Lung (tissue), 12 donors: ENCODE measurements around the gene L2HGDH. TPM values are rescaled to one million over a fixed set of nuclear protein-coding genes. Genes with fewer than 3 reads are reported as not detected.

Experiments
- ATAC-seq: fragments of 200-7000 bp; cut with Tn5 transposase; one replicate; pipeline ENCODE4 v1.9.1; 2020; ENCODE audit warnings: moderate number of reproducible peaks; ENCODE audit not compliant: insufficient read depth, low FRiP score
- DNase-seq, 3 donors: peaks; one replicate each; pipeline ENCODE4 v3.0.0-alpha.2; 2013 to 2017
- H3K27ac ChIP-seq, 2 donors: one replicate each; pipeline ENCODE4 v1.5.1; 2013; ENCODE audit warnings: mild to moderate bottlenecking in 2 of 2, moderate library complexity in 2 of 2, control low read depth in 1 of 2, inconsistent platforms in 1 of 2, low read depth in 1 of 2, low read length in 1 of 2
- H3K27me3 ChIP-seq, 3 donors: one replicate each; pipeline ENCODE4 v1.5.1; 2013; ENCODE audit warnings: low read length in 2 of 3; ENCODE audit not compliant: control insufficient read depth in 3 of 3, insufficient read depth in 3 of 3
- H3K36me3 ChIP-seq, 4 donors: one replicate each; pipeline ENCODE4 v1.5.1; 2013; ENCODE audit warnings: low read length in 4 of 4, mild to moderate bottlenecking in 1 of 4, moderate library complexity in 1 of 4; ENCODE audit not compliant: control insufficient read depth in 4 of 4, insufficient read depth in 4 of 4
- H3K4me1 ChIP-seq, 5 donors: one replicate each; pipeline ENCODE4 v1.5.1; 2013; ENCODE audit warnings: low read length in 5 of 5, mild to moderate bottlenecking in 2 of 5, moderate library complexity in 1 of 5; ENCODE audit not compliant: control insufficient read depth in 5 of 5, insufficient read depth in 5 of 5
- H3K4me3 ChIP-seq: one replicate; pipeline ENCODE4 v1.5.1; 2013; ENCODE audit warnings: mild to moderate bottlenecking, control low read depth, moderate library complexity
- H3K9ac ChIP-seq, 2 donors: one replicate each; pipeline ENCODE4 v1.5.1; 2013; ENCODE audit warnings: low read length in 2 of 2, control low read depth in 1 of 2; ENCODE audit not compliant: insufficient read depth in 1 of 2
- H3K9me3 ChIP-seq, 4 donors: one replicate each; pipeline ENCODE4 v1.5.1; 2013; ENCODE audit warnings: low read length in 3 of 4, mild to moderate bottlenecking in 1 of 4, moderate library complexity in 1 of 4; ENCODE audit not compliant: control insufficient read depth in 4 of 4, insufficient read depth in 3 of 4
- WGBS, 2 donors: extraction: QIAGEN DNeasy Blood & Tissue Kit; methylation state at CpG; one replicate each; pipeline ENCODE4 v1.1.7; 2013; 5-methylcytosine and 5-hydroxymethylcytosine counted together
- polyA plus RNA-seq, 2 donors: library from polyadenylated mRNA; stranded (reverse); fragments of 200-250 nt; gene quantifications; one replicate each; pipeline ENCODE4 v1.2.1, GENCODE V29; 2013
- total RNA-seq, 2 donors: library from RNA; depleted of rRNA in 1 of 2; stranded (reverse); fragments of >200 nt in 1 of 2; gene quantifications; one replicate each; pipeline ENCODE4 v1.2.1, GENCODE V29; 2014 to 2021
- TF ChIP-seq, protein P1 (sequence below): IDR thresholded peaks from 2 replicates; pipeline ENCODE4 v1.5.1; 2012; ENCODE audit warnings: mild to moderate bottlenecking; ENCODE audit errors: control extremely low read depth, extremely low read depth
- donor health status: control.
- donor health status: control.
- donor health status: Bipolar disorder and iron deficiency.
- donor health status: healthy.
- donor health status: DM: yes; HTN: yes; CAD: no.

L2HGDH gene
- total and polyA plus RNA-seq, 4 donors: 1.5 to 7.0 (median 3.7) TPM

GRCh38 chr14:50344876-50345563, 33.0 kb upstream of the L2HGDH start:
- H3K4me3 ChIP-seq: no peak overlapping the region
- H3K27ac ChIP-seq: no peak overlapping the region
- no peaks in the 10 kb centered on the region for H3K27me3 ChIP-seq
- no peak overlapping the region for H3K9ac ChIP-seq
- no peaks in the 10 kb centered on the region for H3K36me3 ChIP-seq
- WGBS, 2 donors: 68 to 81% methylated on average over 4 of the region's 4 CpGs
- H3K4me1 ChIP-seq: peaks cover 0 to 32% (median 7%) of the 10 kb centered on the region in 5 donors
- no peak for ATAC-seq
- no peaks in the 10 kb centered on the region for H3K9me3 ChIP-seq
- no peak for DNase-seq
- TF ChIP-seq, protein P1, sequence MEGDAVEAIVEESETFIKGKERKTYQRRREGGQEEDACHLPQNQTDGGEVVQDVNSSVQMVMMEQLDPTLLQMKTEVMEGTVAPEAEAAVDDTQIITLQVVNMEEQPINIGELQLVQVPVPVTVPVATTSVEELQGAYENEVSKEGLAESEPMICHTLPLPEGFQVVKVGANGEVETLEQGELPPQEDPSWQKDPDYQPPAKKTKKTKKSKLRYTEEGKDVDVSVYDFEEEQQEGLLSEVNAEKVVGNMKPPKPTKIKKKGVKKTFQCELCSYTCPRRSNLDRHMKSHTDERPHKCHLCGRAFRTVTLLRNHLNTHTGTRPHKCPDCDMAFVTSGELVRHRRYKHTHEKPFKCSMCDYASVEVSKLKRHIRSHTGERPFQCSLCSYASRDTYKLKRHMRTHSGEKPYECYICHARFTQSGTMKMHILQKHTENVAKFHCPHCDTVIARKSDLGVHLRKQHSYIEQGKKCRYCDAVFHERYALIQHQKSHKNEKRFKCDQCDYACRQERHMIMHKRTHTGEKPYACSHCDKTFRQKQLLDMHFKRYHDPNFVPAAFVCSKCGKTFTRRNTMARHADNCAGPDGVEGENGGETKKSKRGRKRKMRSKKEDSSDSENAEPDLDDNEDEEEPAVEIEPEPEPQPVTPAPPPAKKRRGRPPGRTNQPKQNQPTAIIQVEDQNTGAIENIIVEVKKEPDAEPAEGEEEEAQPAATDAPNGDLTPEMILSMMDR: no peak

DNA sequence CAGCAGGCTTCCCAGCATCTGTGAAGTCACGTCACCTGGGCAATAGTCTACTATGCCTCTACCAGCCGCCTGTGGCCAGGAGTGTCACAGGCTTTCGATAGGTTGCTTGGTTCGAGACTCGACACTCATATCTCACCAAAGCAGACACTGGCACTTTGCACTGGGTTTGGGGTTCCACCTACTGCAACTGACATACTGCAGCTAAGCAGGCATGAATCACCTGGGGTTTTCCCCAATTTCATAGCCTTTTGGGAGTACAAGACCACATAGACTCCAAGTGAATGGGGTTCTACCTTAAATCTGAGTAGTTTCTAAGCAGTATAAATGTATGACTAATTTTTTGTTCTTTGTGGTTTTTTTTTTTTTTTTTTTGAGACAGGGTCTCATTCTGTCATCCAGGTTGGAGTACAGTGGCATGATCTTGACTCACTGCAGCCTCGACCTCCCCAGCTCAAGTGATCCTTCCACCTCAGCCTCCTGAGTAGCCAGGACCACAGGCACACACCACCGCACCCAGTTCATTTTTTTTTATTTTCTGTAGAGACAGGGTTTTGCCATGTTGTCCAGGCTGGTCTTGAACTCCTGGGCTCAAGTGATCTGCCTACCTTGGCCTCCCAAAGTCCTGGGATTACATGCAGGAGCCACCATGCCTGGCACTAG, 32.2 kb upstream of the L2HGDH start:
- no peak overlapping the region for H3K9ac ChIP-seq
- H3K4me1 ChIP-seq: peaks cover 0 to 32% (median 7%) of the 10 kb centered on the region in 5 donors
- DNase-seq (no peak), ATAC-seq (no peak)
- 88 to 96% methylated on average over 7 of the region's 7 CpGs for WGBS, 2 donors
- H3K4me3 ChIP-seq: no peak overlapping the region
- no peaks in the 10 kb centered on the region for H3K9me3 ChIP-seq
- H3K36me3 ChIP-seq: no peaks in the 10 kb centered on the region
- TF ChIP-seq, protein P1: no peak
- no peaks in the 10 kb centered on the region for H3K27me3 ChIP-seq
- H3K27ac ChIP-seq: no peak overlapping the region

- H3K27me3 ChIP-seq: no peaks in the 10 kb centered on the region
- no peak for ATAC-seq
- peaks cover 0 to 2% (median 0%) of the 10 kb centered on the region in 4 donors for H3K36me3 ChIP-seq
- TF ChIP-seq, protein P1: no peak
- 64 to 77% methylated on average over 1 of the region's 1 CpG for WGBS, 2 donors
- H3K9me3 ChIP-seq: no peaks in the 10 kb centered on the region
- peaks cover 0 to 32% (median 10%) of the 10 kb centered on the region in 5 donors for H3K4me1 ChIP-seq
- DNase-seq: no peak
- no peak overlapping the region for H3K4me3 ChIP-seq
- H3K9ac ChIP-seq: no peak overlapping the region
- H3K27ac ChIP-seq: no peak overlapping the region
These were observed 31.4 kb upstream of the L2HGDH start for GRCh38 chr14:50343434-50343833.
